ENCODE data around the gene PDZD2. TPM values are rescaled to one million over a fixed set of nuclear protein-coding genes. Genes with fewer than 3 reads are reported as not detected.
"Not testable (repeated sequence)": the region's sequence is repeated elsewhere in the genome, so short reads cannot be mapped to it uniquely, and the experiment has no call there.

PDZD2 gene
- total RNA-seq, 1 experiment from 2014 or later, result 2.2 TPM

DNA sequence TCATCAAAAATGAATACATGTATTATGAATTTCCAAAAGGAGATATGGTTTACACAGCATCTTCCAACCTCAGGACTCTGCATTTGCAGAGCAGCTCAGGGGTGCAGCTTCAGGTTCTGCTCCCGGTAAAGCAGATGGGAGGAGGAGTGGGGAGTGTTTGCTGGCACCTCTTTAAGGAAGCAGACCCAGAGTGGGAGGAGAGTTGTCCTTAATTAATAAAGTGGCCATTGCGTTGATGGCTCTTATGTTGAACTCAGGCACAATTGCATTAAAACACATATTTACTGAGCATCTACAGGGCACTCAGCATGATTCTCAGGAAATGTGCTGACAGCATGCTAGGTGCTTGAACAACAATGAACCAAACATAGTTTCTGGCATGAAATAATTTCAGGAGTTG, 121.0 kb downstream of the PDZD2 start:
- TF ChIP-seq EZH2 (IDR thresholded peaks at IDR 0.05; ENCODE audit: borderline replicate concordance, low read depth, low read length, poor library complexity, severe bottlenecking), result no peak
- TF ChIP-seq, protein P1, sequence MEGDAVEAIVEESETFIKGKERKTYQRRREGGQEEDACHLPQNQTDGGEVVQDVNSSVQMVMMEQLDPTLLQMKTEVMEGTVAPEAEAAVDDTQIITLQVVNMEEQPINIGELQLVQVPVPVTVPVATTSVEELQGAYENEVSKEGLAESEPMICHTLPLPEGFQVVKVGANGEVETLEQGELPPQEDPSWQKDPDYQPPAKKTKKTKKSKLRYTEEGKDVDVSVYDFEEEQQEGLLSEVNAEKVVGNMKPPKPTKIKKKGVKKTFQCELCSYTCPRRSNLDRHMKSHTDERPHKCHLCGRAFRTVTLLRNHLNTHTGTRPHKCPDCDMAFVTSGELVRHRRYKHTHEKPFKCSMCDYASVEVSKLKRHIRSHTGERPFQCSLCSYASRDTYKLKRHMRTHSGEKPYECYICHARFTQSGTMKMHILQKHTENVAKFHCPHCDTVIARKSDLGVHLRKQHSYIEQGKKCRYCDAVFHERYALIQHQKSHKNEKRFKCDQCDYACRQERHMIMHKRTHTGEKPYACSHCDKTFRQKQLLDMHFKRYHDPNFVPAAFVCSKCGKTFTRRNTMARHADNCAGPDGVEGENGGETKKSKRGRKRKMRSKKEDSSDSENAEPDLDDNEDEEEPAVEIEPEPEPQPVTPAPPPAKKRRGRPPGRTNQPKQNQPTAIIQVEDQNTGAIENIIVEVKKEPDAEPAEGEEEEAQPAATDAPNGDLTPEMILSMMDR (conservative IDR thresholded peaks at IDR 0.05; ENCODE audit: low read depth, low read length), result no peak
- CTCF ChIA-PET, result interaction anchor here (0.7 kb wide), 1 partner anchor 812 kb away, joined by 8 read pairs; no protein-coding TSS in a partner anchor
- no peak overlapping the region for H3K4me3 ChIP-seq (ENCODE audit: low read depth, low read length, poor library complexity, severe bottlenecking)
- H3K4me1 ChIP-seq (ENCODE audit: insufficient read depth, low read length, poor library complexity, severe bottlenecking), result no peaks in the 10 kb centered on the region
- no peaks in the 10 kb centered on the region for H3K27me3 ChIP-seq (replicated peaks; ENCODE audit: insufficient read depth, low read depth, low read length, poor library complexity)
- POLR2A ChIA-PET (ENCODE audit: low non-redundant PET), result no interaction called here
- DNase-seq (ENCODE audit: low spot score), result no peak
- BruUV-seq (replicated peaks), result no TSS peak
- H3K9me3 ChIP-seq (ENCODE audit: low read depth, low read length, poor library complexity, severe bottlenecking), result no peaks in the 10 kb centered on the region
- intact Hi-C loops (cut with micrococcal nuclease; ENCODE audit: unreplicated experiment), result no loop called here
- H3K27ac ChIP-seq (ENCODE audit: low read depth, low read length, poor library complexity, severe bottlenecking), result no peak overlapping the region
- no peaks in the 10 kb centered on the region for H3K36me3 ChIP-seq (ENCODE audit: insufficient read depth, low read length, poor library complexity, severe bottlenecking)

DNA sequence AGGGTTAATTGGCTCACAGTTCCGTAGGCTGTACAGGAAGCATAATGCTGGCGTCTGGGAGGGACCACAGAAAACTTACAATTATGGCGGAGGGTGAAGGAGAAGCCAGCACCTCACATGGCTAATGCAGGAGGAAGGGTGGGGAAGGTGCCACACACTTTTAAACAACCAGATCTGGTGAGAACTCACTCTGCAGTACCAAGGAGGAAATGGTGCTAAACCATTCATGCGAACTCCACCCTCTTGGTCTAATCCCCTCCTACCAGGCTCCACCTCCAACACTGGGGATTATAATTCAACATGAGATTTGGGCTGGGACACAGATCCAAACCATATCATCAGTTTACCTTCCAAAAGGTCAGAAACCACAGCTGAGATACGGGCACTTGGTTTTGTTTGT, 122.9 kb downstream of the PDZD2 start:
- Histone ChIP-seq H3K27me3 (replicated peaks; ENCODE audit: insufficient read depth, low read depth, low read length, poor library complexity) (no peaks in the 10 kb centered on the region), H3K9me3 (ENCODE audit: low read depth, low read length, poor library complexity, severe bottlenecking) (no peaks in the 10 kb centered on the region), H3K4me3 (ENCODE audit: low read depth, low read length, poor library complexity, severe bottlenecking) (no peak overlapping the region), H3K27ac (ENCODE audit: low read depth, low read length, poor library complexity, severe bottlenecking) (no peak overlapping the region), H3K36me3 (ENCODE audit: insufficient read depth, low read length, poor library complexity, severe bottlenecking) (no peaks in the 10 kb centered on the region), H3K4me1 (ENCODE audit: insufficient read depth, low read length, poor library complexity, severe bottlenecking) (no peaks in the 10 kb centered on the region)
- DNase-seq (ENCODE audit: low spot score), result no peak
- ChIA-PET CTCF (no interaction called here), POLR2A (ENCODE audit: low non-redundant PET) (interaction anchor here (0.9 kb wide), 1 partner anchor 8 kb away, joined by 4 read pairs; no protein-coding TSS in a partner anchor)
- no TSS peak for BruUV-seq (replicated peaks)
- TF ChIP-seq, protein P1 (conservative IDR thresholded peaks at IDR 0.05; ENCODE audit: low read depth, low read length), result no peak
- no peak for TF ChIP-seq EZH2 (IDR thresholded peaks at IDR 0.05; ENCODE audit: borderline replicate concordance, low read depth, low read length, poor library complexity, severe bottlenecking)
- intact Hi-C loops (cut with micrococcal nuclease; ENCODE audit: unreplicated experiment), result no loop called here

DNA sequence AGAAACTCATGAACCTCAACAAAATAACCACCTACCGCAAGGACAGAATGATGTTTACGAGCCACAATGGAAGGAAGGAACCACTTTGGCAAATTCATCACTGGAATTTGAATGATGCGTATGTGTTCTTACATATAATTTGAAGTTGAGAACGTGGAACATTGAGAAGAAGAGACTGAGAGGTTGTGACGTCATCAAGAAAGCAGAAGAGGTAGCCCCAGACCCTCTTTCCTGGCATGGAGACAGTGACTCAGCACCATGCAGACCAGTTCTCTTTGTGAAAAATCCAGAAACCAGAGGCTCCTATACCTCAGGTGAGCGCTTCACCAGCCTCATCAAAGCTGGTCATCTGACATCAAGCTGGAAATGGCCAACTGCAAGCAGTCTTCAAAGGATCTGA, 124.5 kb downstream of the PDZD2 start:
- H3K9me3 ChIP-seq (ENCODE audit: low read depth, low read length, poor library complexity, severe bottlenecking), result no peaks in the 10 kb centered on the region
- H3K36me3 ChIP-seq (ENCODE audit: insufficient read depth, low read length, poor library complexity, severe bottlenecking), result no peaks in the 10 kb centered on the region
- POLR2A ChIA-PET (ENCODE audit: low non-redundant PET), result no interaction called here
- DNase-seq (ENCODE audit: low spot score), result no peak
- H3K4me1 ChIP-seq (ENCODE audit: insufficient read depth, low read length, poor library complexity, severe bottlenecking), result no peaks in the 10 kb centered on the region
- no peak overlapping the region for H3K4me3 ChIP-seq (ENCODE audit: low read depth, low read length, poor library complexity, severe bottlenecking)
- H3K27me3 ChIP-seq (replicated peaks; ENCODE audit: insufficient read depth, low read depth, low read length, poor library complexity), result no peaks in the 10 kb centered on the region
- no TSS peak for BruUV-seq (replicated peaks)
- CTCF ChIA-PET, result no interaction called here
- intact Hi-C loops (cut with micrococcal nuclease; ENCODE audit: unreplicated experiment), result no loop called here
- no peak overlapping the region for H3K27ac ChIP-seq (ENCODE audit: low read depth, low read length, poor library complexity, severe bottlenecking)
- TF ChIP-seq, protein P1 (conservative IDR thresholded peaks at IDR 0.05; ENCODE audit: low read depth, low read length), result no peak
- TF ChIP-seq EZH2 (IDR thresholded peaks at IDR 0.05; ENCODE audit: borderline replicate concordance, low read depth, low read length, poor library complexity, severe bottlenecking), result no peak

DNA sequence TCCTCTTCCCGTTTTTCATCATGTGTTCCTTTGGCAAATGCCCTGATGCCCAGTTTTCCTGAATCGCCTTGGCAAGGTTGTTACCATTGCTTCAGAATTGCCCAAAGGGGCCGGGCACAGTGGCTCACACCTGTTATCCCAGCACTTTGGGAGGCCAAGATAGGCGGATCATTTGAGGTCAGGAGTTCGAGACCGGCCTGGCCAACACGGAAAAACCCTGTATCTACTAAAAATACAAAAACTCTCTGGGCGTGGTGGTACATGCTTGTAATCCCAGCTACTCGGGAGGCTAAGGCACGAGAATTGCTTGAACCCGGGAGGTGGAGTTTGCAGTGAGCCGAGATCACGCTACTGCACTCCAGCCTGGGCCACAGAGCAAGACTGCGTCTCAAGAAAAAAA, 125.8 kb downstream of the PDZD2 start:
- intact Hi-C loops (cut with micrococcal nuclease; ENCODE audit: unreplicated experiment); BruUV-seq (replicated peaks); DNase-seq (ENCODE audit: low spot score); H3K4me1 ChIP-seq (ENCODE audit: insufficient read depth, low read length, poor library complexity, severe bottlenecking); H3K27me3 ChIP-seq (replicated peaks; ENCODE audit: insufficient read depth, low read depth, low read length, poor library complexity); POLR2A ChIA-PET (ENCODE audit: low non-redundant PET); H3K36me3 ChIP-seq (ENCODE audit: insufficient read depth, low read length, poor library complexity, severe bottlenecking); H3K4me3 ChIP-seq (ENCODE audit: low read depth, low read length, poor library complexity, severe bottlenecking); CTCF ChIA-PET; H3K9me3 ChIP-seq (ENCODE audit: low read depth, low read length, poor library complexity, severe bottlenecking); H3K27ac ChIP-seq (ENCODE audit: low read depth, low read length, poor library complexity, severe bottlenecking): not testable (repeated sequence)
